ENCODE data around the gene NABP2.

DNA sequence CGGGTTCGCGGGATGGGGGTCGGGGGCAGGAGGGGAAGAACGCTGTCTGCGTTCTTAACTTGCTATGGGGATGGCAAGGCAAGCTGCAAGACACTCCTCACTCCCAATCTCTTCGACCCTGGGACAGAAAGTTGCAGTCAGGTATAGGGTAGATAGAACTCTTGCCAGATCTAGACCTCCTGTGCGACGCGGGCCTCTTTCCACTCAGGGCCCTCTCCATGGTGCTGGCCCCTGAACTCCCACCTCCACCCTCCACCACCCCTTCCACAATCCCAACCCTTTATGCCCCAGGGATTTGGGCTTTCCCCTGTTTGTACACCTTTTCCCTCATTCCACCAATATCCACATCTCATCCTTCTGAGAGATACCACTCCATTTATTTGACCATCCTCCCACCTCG, 812 bp downstream of the NABP2 start:
- TF ChIP-seq, protein P1, sequence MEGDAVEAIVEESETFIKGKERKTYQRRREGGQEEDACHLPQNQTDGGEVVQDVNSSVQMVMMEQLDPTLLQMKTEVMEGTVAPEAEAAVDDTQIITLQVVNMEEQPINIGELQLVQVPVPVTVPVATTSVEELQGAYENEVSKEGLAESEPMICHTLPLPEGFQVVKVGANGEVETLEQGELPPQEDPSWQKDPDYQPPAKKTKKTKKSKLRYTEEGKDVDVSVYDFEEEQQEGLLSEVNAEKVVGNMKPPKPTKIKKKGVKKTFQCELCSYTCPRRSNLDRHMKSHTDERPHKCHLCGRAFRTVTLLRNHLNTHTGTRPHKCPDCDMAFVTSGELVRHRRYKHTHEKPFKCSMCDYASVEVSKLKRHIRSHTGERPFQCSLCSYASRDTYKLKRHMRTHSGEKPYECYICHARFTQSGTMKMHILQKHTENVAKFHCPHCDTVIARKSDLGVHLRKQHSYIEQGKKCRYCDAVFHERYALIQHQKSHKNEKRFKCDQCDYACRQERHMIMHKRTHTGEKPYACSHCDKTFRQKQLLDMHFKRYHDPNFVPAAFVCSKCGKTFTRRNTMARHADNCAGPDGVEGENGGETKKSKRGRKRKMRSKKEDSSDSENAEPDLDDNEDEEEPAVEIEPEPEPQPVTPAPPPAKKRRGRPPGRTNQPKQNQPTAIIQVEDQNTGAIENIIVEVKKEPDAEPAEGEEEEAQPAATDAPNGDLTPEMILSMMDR (IDR thresholded peaks at IDR 0.05), result no peak
- TF ChIP-seq POLR2A (IDR thresholded peaks at IDR 0.05), result no peak
- no peak for TF ChIP-seq EP300 (IDR thresholded peaks at IDR 0.05)

All from ovary (tissue), 3 donors.